HuH-7.5 (cell line): ENCODE measurements around the gene RAI1.

Experiments
- DNase-seq: peaks from one replicate; pipeline ENCODE4 v3.0.0; 2011; ENCODE audit warnings: low spot score

RAI1 gene

DNA sequence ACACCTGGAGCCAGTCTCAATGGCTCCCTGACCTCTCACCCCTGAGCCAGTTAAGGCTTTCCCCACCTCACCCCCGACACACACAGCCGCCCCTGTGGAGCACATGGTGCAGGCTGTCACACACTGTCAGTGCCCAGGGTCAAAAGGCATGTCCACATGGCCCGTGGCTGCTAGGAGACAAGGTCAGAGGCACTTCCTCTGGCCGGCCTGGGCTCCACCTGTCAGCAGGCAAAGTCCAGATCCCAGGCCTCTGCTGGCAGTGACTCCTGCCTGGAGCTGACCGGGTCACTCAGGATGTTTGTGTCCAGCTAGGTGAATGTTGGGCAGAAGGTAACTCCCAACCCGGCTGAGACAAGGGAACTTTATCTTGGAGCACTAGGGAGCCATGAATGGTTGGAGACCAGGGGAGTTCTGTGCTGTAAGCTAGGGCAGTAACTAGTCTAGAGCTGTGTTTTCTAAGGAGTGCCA, 149.5 kb downstream of the RAI1 start:
- DNase-seq = peak; percentile 87

DNA sequence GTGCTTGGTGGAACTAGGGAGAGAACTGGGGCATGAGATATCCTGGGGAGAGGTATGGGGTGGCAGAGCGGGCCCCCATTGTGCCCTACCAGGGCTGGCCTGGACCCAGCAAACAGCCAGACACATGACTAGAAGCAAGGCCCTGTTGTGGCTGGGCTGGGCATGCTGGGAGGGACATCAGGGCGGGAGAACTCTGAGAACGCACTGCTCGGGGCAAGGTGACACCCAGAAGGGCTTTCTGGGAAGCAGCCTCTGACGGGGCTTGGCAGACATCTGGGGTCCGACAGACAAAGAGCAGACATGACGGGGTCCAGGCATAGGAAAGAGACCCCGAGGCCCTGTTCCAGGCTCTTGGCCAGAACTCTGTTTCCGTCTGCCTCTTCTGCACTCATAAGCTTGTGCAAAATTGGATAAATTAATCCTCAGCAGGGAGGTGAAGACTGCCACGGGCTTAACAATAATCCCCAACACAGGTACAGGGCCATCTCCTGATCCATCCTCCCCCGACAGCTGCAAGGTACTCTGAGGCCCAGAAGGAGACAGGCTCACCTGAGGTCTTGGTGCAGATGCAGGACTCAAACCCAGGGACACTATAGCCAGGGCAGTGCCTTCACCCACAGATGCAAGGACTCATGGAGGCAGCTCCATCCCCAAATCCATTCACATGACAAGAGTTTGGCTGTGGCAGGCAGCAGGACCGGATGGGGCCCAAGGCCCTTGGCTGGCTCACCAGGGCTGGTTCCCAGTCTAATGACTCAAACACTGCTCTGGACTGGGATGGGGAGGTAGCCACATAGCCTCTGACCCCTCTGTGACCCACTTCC, 150.2 kb downstream of the RAI1 start:
- no peak for DNase-seq

DNA sequence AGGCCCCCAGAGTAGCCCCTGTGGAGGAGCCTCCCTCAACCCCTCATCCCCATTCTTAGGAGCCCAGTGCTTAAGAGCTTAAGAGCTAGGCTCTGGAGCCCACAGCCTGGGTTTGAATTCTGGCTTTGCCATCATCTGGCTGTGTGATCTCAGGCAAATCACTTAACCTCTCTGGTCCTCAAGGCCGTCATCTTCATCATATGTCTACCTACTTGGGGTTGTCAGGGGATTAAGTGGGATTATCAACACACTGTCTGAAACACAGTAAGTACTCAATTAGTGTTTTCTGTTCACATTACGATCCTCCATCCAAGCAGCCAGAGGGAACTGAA, 150.7 kb downstream of the RAI1 start:
- DNase-seq = no peak

DNA sequence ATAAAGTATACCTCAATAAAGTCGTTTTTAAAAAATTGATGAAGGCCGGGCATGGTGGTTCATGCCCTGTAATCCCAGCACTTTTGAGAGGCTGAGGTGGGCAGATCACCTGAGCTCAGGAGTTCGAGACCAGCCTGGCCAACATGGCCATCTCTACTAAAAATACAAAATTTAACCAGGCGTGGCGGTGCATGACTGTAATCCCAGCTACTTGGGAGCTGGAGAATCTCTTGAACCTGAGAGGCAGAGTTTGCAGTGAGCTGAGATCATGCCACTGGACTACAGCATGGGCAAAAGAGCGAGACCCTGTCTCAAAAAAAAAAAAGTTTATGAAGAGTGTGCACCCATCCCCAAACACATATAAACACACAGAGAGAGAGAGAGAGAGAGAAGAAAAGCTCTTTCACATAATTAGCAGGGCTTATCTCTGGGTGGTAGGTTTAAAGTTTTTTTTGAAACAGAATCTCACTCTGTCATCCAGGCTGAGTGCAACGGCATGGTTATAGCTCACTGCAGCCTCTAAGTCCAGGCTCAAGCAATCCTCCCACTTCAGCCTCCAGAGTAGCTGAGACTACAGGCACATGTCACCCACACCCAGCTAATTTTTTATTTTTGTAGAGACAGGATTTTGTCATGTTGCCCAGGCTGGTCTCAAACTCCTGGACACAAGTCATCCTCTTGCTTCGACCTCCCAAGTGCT, 152.6 kb downstream of the RAI1 start:
- no peak for DNase-seq

DNA sequence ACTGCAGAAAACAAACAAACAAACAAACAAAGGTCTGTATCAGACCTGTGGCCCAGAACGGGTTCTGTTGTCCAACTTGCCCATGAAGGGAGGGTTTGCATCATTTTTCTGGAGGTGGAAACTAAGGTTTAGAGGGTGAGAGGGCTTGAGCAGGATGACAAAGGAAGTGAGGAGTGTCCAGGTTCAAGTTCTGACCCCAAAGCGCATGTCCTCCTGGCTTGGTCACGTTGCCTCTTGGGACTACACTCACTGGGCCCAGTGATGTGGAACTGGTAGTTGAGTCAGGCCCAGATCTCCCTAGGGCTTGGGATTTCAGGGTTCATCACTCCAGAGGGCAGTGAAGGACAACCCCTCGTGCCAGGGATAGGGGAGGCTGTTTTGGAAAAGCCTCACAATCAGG, 153.7 kb downstream of the RAI1 start:
- no peak for DNase-seq

DNA sequence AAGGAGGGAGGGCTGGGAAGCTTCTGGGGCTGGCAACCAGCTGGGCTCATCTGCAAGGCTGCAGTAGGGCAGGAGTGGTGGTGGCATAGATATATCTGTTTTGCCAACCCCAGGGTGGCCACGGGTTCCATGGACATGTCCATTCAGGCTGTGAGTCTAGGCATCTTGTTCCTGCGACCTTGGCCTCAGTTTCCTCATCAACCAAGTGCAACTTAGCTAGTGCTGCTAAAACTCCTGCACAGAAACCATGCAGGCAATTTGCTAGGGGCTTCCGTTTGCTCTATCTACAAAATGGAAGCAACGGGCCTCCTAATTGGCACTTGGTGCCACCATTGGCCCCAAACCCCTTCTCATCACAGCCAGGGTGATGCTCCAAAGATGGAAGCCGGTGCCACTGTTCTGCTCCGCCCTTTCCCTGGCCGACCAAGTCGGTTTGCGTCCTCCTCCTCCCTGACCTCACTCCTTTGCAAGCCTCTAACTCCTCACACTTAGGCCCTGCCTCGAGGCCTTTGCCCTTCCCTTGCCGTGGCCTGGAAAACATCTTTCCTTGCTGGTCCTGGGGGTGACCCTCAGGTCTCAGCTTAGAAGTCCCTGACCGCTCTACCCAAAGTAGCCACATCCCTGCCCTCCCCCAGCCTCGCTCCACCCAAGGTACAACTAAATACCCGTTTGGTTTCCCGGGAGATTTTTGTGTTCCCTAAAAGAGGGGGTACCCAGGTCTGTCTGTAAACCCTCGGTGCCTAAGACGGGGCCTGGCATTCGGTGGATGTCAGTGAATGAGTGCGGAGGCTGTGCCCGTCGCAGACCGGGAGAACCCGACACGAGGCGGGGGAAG, 154.4 kb downstream of the RAI1 start:
- DNase-seq = no peak

DNA sequence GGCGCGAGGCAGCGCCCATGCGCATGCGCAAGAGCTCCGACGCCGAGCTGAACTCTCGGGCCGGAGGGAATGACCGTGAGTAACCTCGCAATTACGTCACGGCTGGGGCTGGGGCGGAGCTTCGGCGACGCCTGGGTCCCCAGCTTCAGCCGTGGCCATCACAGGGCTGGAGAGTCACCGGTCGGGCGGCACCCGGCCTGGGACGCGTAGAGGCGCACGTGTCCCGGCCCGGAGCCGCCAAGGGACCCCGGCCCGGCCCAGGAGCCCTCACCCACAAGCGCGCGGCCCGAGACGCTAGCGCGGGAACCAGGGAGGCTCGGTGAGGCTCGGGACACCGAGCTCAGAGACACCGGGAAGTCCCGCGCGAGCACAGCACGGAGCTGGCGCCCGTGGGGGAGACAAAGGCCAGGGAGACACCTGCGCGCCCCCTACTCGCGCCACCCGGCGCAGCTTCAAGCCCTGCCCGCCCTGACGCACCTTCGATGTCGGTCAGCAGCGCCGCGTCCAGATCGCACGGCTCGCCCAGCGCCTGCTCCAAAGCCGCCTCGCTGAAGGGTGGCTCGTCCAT, 155.1 kb downstream of the RAI1 start:
- DNase-seq = peak; percentile 88

DNA sequence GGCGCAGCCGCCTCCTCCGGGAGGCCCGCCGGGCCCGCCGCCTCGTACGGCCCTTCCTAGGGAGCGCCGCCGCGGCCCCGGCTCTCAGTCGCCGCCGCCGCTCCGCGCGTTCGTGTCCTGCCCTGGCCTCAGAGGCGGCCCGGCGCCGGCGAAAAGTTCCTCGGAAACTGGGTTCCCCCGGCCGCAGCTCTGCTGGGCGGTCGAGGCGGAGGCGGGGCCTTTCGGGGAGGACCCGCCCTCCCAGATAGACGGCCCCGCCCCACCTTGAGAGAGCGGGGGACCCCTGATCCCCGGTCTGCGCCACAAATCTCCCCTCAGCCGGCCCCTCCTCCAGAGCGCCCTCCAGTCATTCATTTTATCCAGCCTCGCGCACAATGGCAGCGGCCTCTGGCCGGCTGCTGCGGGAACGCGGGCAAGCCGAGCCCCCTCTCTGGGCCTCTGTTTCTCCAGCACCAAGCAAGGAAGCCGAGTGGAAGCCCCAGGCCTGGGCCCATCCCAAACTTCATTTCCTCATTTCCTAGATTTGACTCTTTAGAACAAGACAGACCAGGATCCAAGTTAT, 155.6 kb downstream of the RAI1 start, which contains the start of gene SREBF1:
Gene SREBF1, minus strand, starts transcription at position 169 of the 562 bp plus-strand sequence. CDS start 169 bp downstream, outside the sequence.
- peak; percentile 66 for DNase-seq

DNA sequence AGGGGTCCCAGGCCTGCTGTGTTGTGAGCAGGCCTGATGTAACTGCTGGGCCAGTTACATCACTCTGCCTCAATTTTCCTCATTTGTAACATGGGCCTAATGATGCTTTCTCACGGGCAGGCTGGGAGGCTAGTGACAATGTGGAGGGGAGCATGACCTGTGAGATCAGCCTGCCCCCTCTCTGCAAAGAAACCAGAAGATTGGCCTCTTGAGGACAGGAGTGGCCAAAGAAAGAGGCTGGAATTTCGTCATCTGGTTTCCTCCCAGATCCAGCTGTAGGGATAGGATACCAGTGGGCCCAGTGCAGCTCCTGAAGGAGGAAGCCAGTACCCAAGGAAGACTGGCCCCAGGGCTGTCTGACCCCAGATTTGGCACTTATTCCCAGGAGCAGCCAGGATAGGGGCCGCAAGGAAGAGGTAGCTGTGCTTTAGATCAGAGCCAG, 156.1 kb downstream of the RAI1 start:
- no peak for DNase-seq

DNA sequence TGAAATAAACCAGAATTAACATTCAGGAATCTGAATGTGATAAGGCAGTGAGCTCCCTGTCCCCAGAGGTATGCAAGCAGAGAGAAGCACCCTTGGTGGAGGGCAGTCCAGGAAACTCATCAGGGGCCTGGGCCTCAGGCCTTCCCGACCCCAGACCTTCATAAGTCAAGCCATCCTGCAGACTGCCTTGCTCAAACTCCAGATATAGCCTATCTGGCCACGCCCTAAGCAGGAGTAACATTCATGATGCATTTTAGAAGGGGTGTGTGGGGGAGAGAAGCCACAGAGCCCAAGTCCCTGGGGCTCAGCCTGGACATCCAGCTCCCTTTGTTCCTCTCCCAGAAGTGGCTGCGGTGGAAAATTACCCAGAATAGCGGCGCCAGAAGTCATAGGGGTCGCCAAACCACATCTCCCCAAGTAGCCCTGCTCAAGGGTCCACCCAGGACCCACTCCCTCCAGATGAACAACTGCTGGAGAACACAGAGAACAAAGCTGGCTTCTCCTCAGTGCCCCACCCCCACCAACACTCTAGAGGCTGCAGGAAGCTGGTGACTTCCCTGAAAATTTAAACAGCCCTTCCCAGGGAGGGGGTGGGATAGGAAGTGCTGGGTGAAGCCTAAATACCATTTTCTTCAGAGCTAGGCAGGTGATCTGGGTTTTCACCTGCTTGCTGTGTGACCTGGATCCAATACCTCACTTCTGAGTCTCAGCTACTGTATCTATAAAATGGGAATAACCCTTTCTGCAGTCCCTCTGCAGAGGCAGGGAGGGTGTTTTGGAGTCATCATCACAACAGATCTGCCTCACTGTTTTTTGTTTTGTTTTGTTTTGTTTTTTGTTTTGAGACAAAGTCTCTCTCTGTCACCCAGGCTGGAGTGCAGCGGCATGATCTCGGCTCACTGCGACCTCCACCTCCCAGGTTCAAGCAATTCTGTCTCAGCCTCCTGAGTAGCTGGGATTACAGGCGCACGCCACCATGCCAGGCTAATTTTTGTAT, 157.0 kb downstream of the RAI1 start:
- no peak for DNase-seq

DNA sequence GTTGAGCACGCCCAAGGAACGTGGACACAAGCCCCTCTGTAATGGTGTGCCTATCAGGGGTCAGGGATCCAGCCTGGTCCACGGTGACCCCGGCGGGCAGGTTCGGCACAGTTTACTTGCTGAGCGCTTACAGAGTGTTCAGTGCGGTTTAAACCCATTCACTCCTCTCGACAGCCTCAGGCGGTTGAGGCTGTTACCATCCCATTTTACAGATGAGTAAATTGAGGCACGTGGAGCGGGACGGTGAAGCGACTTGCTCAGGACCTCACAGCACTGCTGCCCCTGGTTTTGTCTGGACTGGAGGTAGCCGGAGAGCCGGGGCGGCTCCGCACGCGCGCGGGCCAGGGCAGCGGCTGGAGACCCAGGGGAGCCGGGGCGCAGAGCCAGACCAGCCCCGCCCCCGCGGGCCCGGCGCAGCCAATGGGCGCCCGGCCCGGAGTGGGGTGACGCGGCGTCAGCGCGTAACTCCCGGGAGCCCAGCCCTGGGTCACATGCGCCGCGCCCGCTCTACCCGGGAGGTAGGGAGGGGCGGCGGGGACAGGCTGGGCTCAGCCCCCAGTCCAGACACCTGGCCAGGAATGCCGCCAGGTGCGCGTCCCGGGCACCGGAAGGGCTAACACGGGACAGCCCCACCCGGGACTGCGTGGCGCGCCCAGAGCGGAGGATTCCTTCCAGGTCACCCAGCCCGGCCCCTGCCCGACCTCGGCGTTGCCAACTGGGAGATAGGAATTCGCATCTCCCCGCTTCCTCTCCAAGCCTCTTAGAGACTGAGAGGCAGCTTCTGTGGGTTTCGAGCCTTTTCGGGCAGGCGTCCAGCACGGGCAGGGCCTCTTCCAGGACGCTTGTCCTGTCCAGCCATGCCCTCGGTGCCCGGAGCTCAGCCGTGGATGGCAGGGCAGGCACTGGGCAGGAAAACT, 158.8 kb downstream of the RAI1 start:
- DNase-seq = peak; percentile 92

DNA sequence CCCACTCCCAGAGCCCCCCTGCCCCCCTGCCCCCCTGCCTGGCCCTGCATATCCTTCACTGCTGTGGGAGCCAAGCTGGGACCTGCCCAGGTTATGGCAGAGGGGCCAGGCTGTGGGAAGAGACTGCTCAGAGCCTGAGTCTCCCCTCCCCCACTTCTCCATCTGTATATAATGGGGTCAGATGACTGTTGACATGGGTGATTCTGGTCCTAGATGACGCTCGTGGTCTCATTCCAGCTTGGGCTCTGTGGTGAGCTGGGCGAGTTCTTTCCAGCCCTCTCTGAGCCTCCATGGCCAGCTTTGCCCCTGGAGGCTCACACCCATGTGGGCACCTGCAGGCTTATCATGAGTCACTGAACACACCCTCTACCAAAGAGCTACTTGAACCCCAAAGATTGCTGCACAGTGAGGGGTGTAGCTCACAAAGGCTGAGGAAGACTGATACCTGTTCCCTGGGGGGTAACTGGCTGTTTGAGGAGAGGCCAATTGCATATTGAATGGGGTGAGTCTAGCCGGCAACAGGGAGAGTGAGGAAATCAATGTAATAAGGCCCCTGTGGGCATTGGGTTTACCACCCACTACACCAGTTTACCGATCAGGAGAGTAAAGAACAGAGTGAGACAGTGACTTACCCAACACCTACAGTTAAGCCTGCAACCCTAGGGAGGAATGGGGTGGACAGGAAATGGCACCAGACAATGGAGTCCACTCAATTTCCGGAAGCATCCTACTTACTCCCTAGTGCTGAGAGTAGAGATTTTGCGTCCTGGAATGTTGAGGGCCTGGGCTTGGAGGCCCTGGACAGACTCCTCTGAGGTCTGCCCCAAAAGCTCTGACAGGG, 159.7 kb downstream of the RAI1 start:
- no peak for DNase-seq

DNA sequence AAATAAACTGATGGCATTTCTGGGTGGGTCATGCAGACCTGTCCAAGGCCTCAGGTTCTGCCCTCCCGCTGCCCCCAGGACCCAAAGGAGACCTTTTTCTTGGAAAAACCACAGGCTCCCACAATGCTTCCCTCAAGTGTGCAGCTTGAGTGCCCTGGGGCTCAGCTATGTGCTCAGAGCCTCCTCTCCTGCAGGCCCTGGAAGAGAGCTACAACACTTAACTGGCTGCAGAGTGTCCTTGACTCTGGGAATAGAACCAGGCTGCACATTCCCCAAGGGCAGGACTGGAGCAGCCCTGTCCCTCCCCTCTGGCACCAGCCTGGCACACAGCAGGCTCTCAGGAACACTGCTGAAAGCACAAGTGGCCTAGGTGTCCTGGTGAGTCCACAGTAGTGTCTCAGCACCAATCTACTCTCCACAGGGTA, 160.4 kb downstream of the RAI1 start:
- DNase-seq = no peak

DNA sequence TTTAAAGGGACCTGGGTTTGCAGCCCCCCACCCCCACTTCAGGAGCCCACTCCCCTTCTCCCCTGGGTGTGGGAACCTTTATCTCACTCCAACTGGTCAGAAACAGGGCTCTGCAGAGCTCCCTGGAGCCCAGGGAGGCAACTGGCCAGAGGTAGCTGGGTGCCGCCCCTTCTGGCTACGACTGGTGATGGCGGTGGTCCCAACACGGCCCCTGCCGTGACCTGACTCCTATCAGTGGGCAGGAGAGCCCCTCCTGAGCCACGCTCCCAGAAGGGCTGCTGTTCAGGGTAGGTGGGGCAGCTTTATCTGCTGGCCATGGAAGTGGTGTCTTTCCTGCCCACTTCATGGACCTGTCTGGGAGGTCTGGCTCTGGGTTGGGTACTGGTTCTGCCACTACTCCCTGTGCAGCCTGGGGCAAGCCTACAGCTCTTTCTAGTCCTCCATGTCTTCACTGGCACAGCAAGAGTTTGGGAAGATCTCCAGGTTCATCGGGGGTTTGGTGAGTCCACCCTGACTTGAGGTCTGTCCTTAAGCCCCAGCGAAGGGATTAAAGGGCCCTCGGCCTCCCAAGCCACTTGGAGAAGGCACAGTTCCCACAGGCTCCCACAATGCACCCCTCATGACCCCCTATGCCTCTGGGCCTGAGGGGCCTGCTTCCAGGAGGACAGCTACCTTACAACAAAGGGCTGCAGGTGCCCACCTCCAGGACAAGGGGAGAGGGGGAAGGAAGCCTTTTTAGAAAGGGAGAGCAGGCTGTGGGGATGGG, 161.0 kb downstream of the RAI1 start:
- no peak for DNase-seq

DNA sequence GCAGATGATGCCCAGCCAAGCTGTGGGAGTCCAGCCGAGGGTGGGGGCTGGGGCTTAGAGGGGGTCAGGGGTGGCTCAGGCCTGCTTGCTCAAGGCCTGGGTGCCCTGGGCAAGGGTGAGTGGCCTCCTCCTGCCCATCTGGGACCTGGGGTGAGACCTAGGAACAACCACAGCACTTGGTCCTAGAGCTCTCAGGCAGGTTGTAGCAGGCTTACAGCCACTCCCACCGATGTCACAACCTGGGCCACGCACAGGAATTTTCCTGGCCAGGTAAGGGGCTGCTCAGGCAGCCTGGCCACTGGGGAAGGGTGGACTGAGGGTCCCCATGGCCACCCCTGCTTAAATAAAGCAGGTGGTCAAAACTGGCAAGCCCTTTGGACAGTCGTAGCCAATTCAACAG, 161.8 kb downstream of the RAI1 start:
- DNase-seq = no peak

DNA sequence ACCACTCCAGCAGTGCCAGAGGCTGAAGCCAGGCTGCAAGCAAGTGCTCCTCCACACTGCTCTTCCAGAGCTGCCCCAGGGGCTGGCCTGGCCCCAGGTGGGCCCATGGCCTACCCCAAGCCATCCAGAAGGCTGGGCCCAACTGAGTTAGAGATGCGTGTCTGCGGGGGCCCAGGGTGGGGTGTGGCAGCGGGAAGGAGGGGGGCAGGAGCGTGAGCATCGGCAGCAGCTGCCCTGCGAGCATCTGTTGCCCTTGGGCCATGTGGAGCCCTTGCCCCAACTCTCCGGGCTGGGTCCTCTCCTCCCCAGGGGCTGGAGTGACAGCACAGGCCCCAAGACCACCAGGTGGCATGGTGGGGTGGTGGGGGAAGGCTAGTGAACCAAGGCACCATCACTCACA, 162.8 kb downstream of the RAI1 start:
- no peak for DNase-seq

DNA sequence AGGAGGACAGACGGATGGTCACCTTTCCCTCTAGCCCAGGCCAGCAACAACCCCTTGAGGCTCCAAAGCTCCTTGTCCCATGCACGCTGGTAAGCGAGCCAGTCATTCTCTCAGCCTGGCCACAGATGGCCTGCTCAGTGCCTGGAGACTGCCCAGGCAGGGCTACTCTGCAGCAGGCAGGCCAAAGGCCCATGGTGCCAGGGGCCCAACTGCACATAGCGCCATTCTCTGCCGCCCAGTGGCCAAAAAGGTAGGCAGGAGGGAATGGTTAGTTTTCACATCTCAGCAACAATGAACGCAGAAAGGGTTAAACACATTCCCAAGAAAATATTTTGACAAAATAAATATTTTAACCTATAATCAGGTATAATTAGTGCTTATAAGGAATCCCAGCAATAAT, 163.2 kb downstream of the RAI1 start:
- DNase-seq = no peak
